K562 (cell line): ENCODE measurements around the gene PINK1. TPM values are rescaled to one million over a fixed set of nuclear protein-coding genes. Genes with fewer than 3 reads are reported as not detected.

Experiments used
- ATAC-seq: fragments of 200-7000 bp; cut with Tn5 transposase; 3 replicates; pipeline ENCODE4 v1.9.1; 2020; ENCODE audit warnings: moderate library complexity
- BruUV-seq: library from RNA; stranded (reverse); fragments of 400-500 nt; replicated peaks from 2 replicates; lab custom pipeline; 2021; lab: Mats Ljungman, UMichigan
- CTCF ChIA-PET: fragments of 300-600 bp; formaldehyde crosslinking; extraction: SDS; loops from one replicate; lab custom pipeline; 2021; ENCODE audit warnings: low intra/inter-chr PET ratio; lab: Yijun Ruan, JAX
- POLR2A ChIA-PET: fragments of 300-600, 350-650 bp; sonication (Branson Sonifier 250); formaldehyde crosslinking; extraction: SDS; loops from one replicate; lab custom pipeline; 2021; ENCODE audit warnings: antibody characterized with exemption, inconsistent platforms; lab: Yijun Ruan, JAX
- DNase-seq, 4 experiments: peaks; one replicate each; pipeline versions ENCODE4 v3.0.0 to v3.0.0-alpha.2; 2011 to 2018; ENCODE audit warnings: low spot score in 3 of 4, mixed read lengths in 3 of 4; ENCODE audit errors: extremely low read depth in 1 of 4
- FAIRE-seq: peaks from 2 replicates; lab custom pipeline; 2011; peaks lifted over from hg19 to GRCh38; lab: Jason Lieb, UNC
- H2AFZ ChIP-seq: 2 replicates; pipeline ENCODE4 v1.6.0; 2011; ENCODE audit warnings: low read depth, low read length, control low read depth, inconsistent platforms
- H3K27ac ChIP-seq: fragments of 200-600 bp; 3 replicates; pipeline ENCODE4 v1.8.0; 2011; ENCODE audit warnings: low read depth, mild to moderate bottlenecking, control low read depth, inconsistent platforms, low read length, moderate library complexity, mixed read lengths; ENCODE audit errors: extremely low read depth
- H3K27me3 ChIP-seq, 2 experiments: fragments of 300-600 bp in 1 of 2; 2 replicates in 1 of 2; 3 replicates in 1 of 2; pipeline versions ENCODE4 v1.6.0 to v1.8.0; 2011; ENCODE audit warnings: inconsistent platforms in 2 of 2, low read length in 2 of 2, mild to moderate bottlenecking in 1 of 2, mixed read lengths in 1 of 2, moderate library complexity in 1 of 2; ENCODE audit not compliant: control insufficient read depth in 2 of 2, insufficient read depth in 2 of 2
- H3K36me3 ChIP-seq: fragments of 300-600 bp; 3 replicates; pipeline ENCODE4 v1.8.0; 2011; ENCODE audit warnings: mild to moderate bottlenecking, low read length, inconsistent platforms; ENCODE audit not compliant: control insufficient read depth, insufficient read depth
- H3K4me1 ChIP-seq, 2 experiments: fragments of 200-600 bp in 1 of 2; replicated peaks in 1 of 2; 2 replicates in 1 of 2; 3 replicates in 1 of 2; pipeline versions ENCODE4 v1.5.1 to v1.8.0; 2011; ENCODE audit warnings: inconsistent platforms in 2 of 2, low read length in 2 of 2, mild to moderate bottlenecking in 1 of 2, mixed read lengths in 1 of 2, moderate library complexity in 1 of 2; ENCODE audit not compliant: control insufficient read depth in 2 of 2, insufficient read depth in 2 of 2
- H3K4me2 ChIP-seq: 2 replicates; pipeline ENCODE4 v1.6.1; 2011; ENCODE audit warnings: low read length, control low read depth, inconsistent platforms, mixed read lengths; ENCODE audit not compliant: insufficient read depth
- H3K4me3 ChIP-seq: fragments of 200-600 bp; sonication (generic), shearing (Covaris generic); 2 replicates; pipeline ENCODE4 v1.5.1; 2016; ENCODE audit warnings: control low read depth, inconsistent platforms
- H3K79me2 ChIP-seq: fragments of 200-600 bp; 3 replicates; pipeline ENCODE4 v1.8.0; 2011; ENCODE audit warnings: low read length, inconsistent platforms; ENCODE audit not compliant: control insufficient read depth, insufficient read depth
- H3K9ac ChIP-seq, 2 experiments: 2 replicates each; pipeline versions ENCODE4 v1.6.0 to v1.6.1; 2011; ENCODE audit warnings: low read depth in 2 of 2, low read length in 2 of 2, control low read depth in 1 of 2, inconsistent platforms in 1 of 2, mild to moderate bottlenecking in 1 of 2, mixed read lengths in 1 of 2; ENCODE audit not compliant: insufficient read depth in 1 of 2
- H3K9me1 ChIP-seq: one replicate; pipeline ENCODE4 v1.6.0; 2011; ENCODE audit warnings: inconsistent platforms, mild to moderate bottlenecking, low read length, moderate library complexity; ENCODE audit not compliant: control insufficient read depth, insufficient read depth
- H3K9me3 ChIP-seq: replicated peaks from 2 replicates; pipeline ENCODE4 v1.5.1; 2011; ENCODE audit warnings: low read depth, low read length, inconsistent platforms; ENCODE audit not compliant: control insufficient read depth, insufficient read depth
- H4K20me1 ChIP-seq: replicated peaks from 2 replicates; pipeline ENCODE4 v1.6.1; 2011; ENCODE audit warnings: low read length, inconsistent platforms, mixed read lengths; ENCODE audit not compliant: control insufficient read depth, insufficient read depth
- BHLHE40 ChIP-seq: IDR thresholded peaks from 2 replicates; pipeline ENCODE4 v1.6.1; 2011; ENCODE audit warnings: low read length, improper control_type of control experiment
- CCAR2 ChIP-seq: fragments of 200-400 bp; formaldehyde crosslinking; IDR thresholded peaks from 2 replicates; pipeline ENCODE4 v1.6.1; 2017; ENCODE audit warnings: mild to moderate bottlenecking, low read depth, low read length
- ESRRA ChIP-seq: fragments of 450-650 bp; IDR thresholded peaks from 2 replicates; pipeline ENCODE4 v1.6.1; 2014; ENCODE audit warnings: low read depth, mild to moderate bottlenecking, moderate library complexity, borderline replicate concordance
- HDAC8 ChIP-seq: fragments of 450-650 bp; IDR thresholded peaks from 2 replicates; pipeline ENCODE4 v1.6.1; 2016; ENCODE audit warnings: mild to moderate bottlenecking, missing genetic modification characterization, moderate library complexity, missing compliant biosample characterization
- MAFK ChIP-seq: IDR thresholded peaks from 2 replicates; pipeline ENCODE4 v1.6.1; 2011; ENCODE audit warnings: low read length, improper control_type of control experiment
- NFE2 ChIP-seq: IDR thresholded peaks from 2 replicates; pipeline ENCODE4 v1.6.1; 2014; ENCODE audit warnings: antibody characterized with exemption, low read depth
- POLR2A ChIP-seq: fragments of 450-650 bp; conservative IDR thresholded peaks from 2 replicates; pipeline ENCODE4 v1.6.1; 2016
- POLR2AphosphoS5 ChIP-seq: IDR thresholded peaks from 2 replicates; pipeline ENCODE4 v1.6.1; 2011; ENCODE audit warnings: mild to moderate bottlenecking, low read depth, low read length, moderate library complexity; ENCODE audit not compliant: control insufficient read depth, insufficient read depth
- RAD21 ChIP-seq, 2 experiments: fragments of 250-450 bp in 1 of 2; fragments of 450-650 bp in 1 of 2; sonication (Bioruptor Pico) in 1 of 2; formaldehyde crosslinking in 1 of 2; IDR thresholded peaks in 1 of 2; conservative IDR thresholded peaks in 1 of 2; 2 replicates each; pipeline versions ENCODE4 v1.4.0 to v1.8.0; 2020 to 2022; ENCODE audit warnings: mild to moderate bottlenecking in 2 of 2, moderate library complexity in 1 of 2
- SRSF9 ChIP-seq: fragments of 200-400 bp; formaldehyde crosslinking; IDR thresholded peaks from 2 replicates; pipeline ENCODE4 v1.6.1; 2017; ENCODE audit warnings: low read depth, low read length, borderline replicate concordance
- ZNF12 ChIP-seq: sonication (generic); formaldehyde crosslinking; IDR thresholded peaks from 2 replicates; pipeline ENCODE4 v1.4.0; 2020; ENCODE audit warnings: mild to moderate bottlenecking, missing genetic modification reagents
- ZNF263 ChIP-seq: sonication (generic); formaldehyde crosslinking; IDR thresholded peaks from 2 replicates; pipeline ENCODE4 v1.8.0; 2022; ENCODE audit warnings: mild to moderate bottlenecking, missing genetic modification reagents, borderline replicate concordance
- WGBS: fragments of 100-300 bp; shearing (Covaris generic); methylation state at CpG from one replicate; pipeline ENCODE4 v1.1.6; 2016; ENCODE audit warnings: low coverage, mixed read lengths; ENCODE audit not compliant: insufficient coverage; ENCODE audit errors: missing lambda C conversion rate; 5-methylcytosine and 5-hydroxymethylcytosine counted together
- in situ Hi-C: fragments of 300-500 bp; cut with MboI; formaldehyde crosslinking; loops from 4 replicates; pipeline ENCODE4 v1.15.0; 2018; ENCODE audit warnings: inconsistent platforms, mixed read lengths
- intact Hi-C: fragments of 100-400 bp; cut with micrococcal nuclease; formaldehyde crosslinking; loops from 2 replicates; pipeline ENCODE4 v1.14.2; 2022
- polyA plus RNA-seq, 8 experiments: library from polyadenylated mRNA; depleted of rRNA in 4 of 8; stranded (reverse) in 5 of 8; unstranded in 3 of 8; fragments of >200 nt; fragmentation: Nextera tagmentation in 2 of 8; fragmentation: Illumina TruSeq in 1 of 8; extraction: Ambion mirVana in 2 of 8; extraction: Trizol in 1 of 8; gene quantifications; 2 replicates each; pipeline versions ENCODE4 v1.2.1 to v1.2.3, GENCODE V29; 2011 to 2014; ENCODE audit warnings: inconsistent platforms in 1 of 8, missing spikeins in 1 of 8
- total RNA-seq, 7 experiments: library from RNA; depleted of rRNA in 6 of 7; stranded (reverse); fragments of >200 nt in 6 of 7; fragmentation: Illumina TruSeq in 2 of 7; extraction: Trizol in 2 of 7; gene quantifications; 2 replicates each; pipeline versions ENCODE4 v1.2.1 to v1.2.3, GENCODE V29; 2011 to 2021; ENCODE audit warnings: low replicate concordance in 1 of 7

PINK1 gene
- total and polyA plus RNA-seq, 9 of the 15 experiments (the other 6 are each of a cell fraction or from before 2014, with no cell fraction given) = 1.5 to 11.3 (median 6.8) TPM

GRCh38 chr1:20670936-20671335, 37.7 kb downstream of the PINK1 start:
- no peaks in the 10 kb centered on the region for H3K79me2 ChIP-seq
- 55% methylated on average over 5 of the region's 5 CpGs for WGBS
- H3K27me3 ChIP-seq = peaks cover 14 to 20% of the 10 kb centered on the region in 2 experiments
- no peaks in the 10 kb centered on the region for H3K36me3 ChIP-seq
- DNase-seq = no peak
- no peak overlapping the region for H3K4me2 ChIP-seq
- no peaks in the 10 kb centered on the region for H3K9me3 ChIP-seq
- H4K20me1 ChIP-seq = no peaks in the 10 kb centered on the region
- H3K4me1 ChIP-seq = peaks cover 0 to 5% of the 10 kb centered on the region in 2 experiments; a peak in 1 of 5 replicates
- TF ChIP-seq NFE2 (no peak), POLR2A (no peak), ZNF12 (no peak), ZNF263 (CRISPR knock-in tag) (peak; percentile 84), BHLHE40 (no peak), MAFK (no peak), CCAR2 (no peak), SRSF9 (no peak), ESRRA (peak; percentile 48; the same call in 1 of the 2 replicates), RAD21 (CRISPR knock-in tag; conservative IDR thresholded peaks at IDR 0.05 in 1 of 2, IDR thresholded peaks at IDR 0.05 in 1 of 2) (no peak), HDAC8 (tag) (no peak), POLR2AphosphoS5 (no peak)
- TF ChIP-seq, all 486 proteins: peak for 2
- Histone ChIP-seq H3K4me3 (no peak overlapping the region), H3K9ac (no peak overlapping the region), H3K27ac (no peak overlapping the region), H3K9me1 (no peaks in the 10 kb centered on the region), H2AFZ (no peak overlapping the region)
- no TSS peak for BruUV-seq
- in situ Hi-C loops = no loop called here
- intact Hi-C loops = no loop called here
- CTCF ChIA-PET = no interaction called here
- FAIRE-seq (no peak), ATAC-seq (no peak)
- POLR2A ChIA-PET = no interaction called here
